Midbrain (tissue), 1 donor: Measurements from ENCODE around the gene NPR1.
"Not testable (repeated sequence)": the region's sequence is repeated elsewhere in the genome, so short reads cannot be mapped to it uniquely, and the experiment has no call there.

Source experiments
- DNase-seq: peaks from one replicate; lab custom pipeline; 2025; lab: John Stamatoyannopoulos, UW

Gene NPR1

DNA sequence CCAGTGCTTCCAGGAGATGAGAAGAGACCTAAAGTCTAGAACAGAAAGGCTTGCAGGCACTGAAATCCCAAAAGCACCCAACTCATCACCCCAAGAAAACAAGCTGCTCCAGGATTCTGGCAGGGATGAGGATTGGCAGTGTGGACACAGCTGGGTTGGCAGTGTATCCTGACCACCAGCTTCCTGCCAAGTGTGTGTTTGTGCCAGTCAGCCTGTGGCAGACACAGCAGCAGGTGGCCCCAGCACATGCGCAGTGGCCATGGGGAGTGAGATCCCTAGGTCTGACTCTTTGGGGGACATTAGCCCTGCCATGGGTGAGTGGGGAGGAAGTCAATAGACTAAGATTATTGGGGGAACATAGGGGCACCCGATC, 28.6 kb upstream of the NPR1 start:
- DNase-seq, result peak; percentile 80

DNA sequence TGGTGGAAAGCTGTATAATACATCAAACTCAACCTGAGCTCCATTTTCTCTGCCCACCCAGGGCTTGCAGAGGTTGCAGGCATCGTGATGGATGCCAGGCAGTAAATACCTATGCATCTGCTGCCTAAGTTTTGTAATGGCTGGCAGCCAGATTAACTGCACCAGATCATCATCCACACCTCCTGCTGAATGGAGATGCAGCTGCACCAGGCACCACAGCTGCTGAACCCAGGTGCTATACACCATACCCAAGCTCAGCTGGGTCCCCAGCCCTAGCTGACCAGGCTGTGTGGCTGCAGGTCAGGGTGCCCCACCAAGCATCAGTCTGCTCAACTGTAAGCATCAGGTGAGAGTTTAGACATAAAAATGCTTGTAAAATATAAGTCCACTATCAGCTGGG, 26.7 kb upstream of the NPR1 start:
- no peak for DNase-seq

DNA sequence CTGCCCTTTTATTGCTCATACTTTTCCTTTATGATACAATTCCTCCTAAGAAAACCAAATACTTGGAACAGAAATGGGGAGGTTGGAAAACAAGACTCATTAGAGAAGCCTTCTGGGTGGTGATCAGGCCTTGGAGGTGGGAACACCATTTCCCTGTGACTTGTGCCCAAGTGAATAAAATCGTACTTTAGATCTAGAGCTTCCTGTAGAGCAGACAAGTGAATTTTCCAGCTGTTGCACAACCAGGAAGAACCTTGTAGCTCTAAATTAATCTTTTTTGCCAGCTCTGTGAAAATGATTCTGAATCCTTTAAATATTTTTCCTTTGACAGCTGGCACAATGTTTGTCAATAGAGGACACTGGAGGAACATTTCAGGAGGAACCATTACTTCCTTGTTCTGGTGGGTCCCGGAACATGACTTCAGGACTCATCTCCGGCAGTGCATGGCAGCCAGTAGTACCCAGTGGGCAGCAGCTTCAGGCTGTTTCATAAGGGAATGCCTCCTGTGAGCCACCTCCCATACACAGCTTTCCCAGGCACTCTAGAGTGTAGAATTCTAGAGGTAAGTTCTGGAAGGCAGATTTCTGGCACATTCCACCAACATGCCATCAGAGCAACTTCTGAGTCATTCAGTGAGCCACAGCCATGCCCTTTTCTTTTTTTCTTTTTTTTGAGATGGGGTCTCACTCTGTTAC, 25.5 kb upstream of the NPR1 start:
- no peak for DNase-seq

DNA sequence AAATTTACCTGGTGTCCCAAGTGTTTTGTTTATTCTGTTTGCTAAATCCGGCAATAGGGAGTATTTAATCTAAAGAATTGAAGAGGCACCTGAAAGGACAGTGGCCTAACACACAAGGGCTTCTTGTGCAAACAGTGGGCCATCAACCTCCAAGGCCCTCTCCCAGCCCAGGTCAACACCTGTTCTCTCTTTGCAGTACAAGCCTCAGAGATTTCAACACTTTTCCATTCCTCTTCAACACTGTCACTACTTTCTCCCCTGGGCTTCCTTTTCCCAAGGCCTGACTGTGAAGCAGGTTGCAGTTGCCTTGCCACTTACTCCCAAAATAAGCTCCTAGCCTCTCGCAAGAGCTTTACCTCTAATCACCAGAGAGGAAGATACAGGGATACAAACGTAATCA, 23.2 kb upstream of the NPR1 start:
- no peak for DNase-seq

DNA sequence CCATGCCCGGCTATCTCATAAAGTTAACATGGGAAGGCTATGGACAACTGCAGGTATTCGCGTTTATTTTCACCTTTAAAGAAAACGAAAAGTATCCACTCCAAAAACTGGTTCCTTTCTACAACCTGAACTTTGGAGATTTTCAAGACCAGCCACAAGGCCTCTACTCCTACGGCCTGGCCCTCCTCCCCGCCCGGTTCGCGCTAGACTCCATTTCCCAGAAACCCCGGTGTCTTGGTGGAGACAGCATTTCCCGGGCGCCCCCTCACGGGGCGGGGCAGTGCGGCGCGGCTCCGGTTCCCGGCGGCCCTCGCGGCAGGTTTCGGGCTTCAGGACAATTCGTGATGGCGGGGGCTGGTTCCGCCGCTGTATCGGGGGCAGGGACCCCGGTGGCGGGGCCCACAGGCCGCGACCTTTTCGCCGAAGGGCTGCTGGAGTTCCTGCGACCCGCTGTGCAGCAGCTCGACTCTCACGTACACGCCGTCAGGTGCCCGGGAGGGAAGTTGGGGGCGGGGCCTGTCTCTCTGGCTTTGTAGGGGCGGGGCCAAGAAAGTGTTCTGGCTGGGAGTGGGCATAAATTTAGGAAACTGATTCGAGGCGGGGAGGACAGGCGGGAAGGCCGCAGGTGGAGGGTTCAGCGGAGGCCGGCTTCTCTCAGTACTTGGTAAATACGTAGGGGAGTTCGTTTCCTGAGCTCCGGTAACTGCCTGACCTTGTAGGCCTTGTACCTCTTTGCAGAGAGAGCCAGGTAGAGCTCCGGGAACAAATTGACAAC, 19.9 kb upstream of the NPR1 start, which contains the start of gene SNAPIN:
TSS of gene SNAPIN (plus strand) at position 304 of the 775 bp plus-strand sequence. CDS start at position 345, 41 bp downstream.
- peak; percentile 90 for DNase-seq

DNA sequence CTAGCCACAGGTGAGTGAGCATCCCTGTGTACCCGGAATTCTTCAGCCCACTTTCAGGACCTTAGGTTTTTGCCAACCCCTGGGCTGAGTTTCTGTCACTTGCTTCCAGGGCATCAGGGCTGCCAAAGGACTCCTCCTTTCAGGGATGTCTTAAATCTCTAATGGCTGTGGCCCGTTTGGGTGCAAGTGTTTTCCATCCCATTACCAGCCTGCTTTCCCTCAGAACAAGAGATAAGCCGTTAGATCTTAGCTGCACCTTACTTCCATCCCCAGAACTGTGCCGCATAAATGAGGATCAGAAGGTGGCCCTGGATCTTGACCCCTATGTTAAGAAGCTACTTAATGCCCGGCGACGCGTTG, 19.3 kb upstream of the NPR1 start:
- no peak for DNase-seq

DNA sequence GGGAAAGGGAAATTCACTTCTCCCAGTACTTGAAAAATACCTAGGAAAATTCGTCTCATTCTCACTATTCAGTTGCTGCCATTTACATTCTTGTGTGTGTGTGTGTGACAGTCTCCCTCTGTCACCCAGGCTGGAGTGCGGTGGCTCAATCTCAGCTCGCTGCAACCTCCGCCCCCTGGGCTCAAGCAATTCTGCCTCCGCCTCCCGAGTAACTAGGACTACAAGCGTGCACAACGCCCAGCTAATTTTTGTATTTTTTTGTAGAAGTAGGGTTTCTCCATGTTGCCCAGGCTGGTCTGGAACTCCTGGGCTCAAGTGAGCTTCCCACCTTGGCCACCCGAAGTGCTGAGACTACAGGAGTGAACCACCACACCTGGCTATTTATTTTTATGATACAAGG, 18.8 kb upstream of the NPR1 start:
- DNase-seq, result no peak

DNA sequence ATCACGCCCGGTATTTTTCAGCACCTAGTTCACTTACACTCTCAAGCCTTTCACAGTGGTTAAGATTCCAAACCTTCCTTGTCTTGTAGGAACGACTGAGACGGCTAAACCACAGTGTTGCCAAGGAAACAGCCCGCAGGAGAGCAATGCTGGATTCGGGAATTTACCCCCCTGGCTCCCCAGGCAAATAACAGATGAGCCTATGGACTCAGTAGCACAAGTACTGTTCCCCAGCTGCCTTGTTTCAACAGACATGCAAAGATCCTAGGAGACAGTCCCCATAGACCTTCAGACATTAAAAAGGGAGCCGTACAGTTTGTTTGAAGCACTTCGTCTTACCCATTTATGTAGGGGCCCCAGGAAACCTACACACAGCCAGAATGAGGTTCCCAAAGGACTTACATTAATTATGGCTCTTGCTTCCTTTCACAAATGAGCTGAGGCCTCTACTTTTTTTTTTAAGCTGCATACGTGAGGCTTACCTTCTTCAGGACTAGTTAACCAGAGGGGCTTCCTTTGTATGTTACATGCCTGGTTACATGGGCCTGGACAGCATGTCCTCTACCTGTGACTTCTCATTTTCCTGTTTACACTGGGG, 17.3 kb upstream of the NPR1 start:
- DNase-seq, result no peak

DNA sequence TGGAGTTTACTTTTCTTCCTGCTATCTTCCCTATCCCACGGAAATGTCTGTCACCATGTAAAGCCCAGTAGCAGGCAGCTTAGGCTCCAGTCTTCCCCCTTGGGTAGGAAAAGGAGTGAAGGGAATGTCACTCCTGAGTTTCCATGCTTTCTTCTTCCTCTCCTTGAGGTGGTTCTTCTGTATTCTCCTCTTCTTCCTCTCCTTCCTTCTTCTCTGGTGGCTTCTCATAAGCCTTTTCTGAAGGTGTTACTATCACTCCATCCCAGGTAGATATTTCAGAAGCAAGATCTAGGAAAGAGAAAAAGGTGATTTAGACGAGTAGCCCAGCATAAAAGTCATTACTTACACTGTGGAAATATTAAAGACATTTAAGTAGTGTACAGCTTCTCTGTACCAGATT, 16.2 kb upstream of the NPR1 start:
- no peak for DNase-seq

DNA sequence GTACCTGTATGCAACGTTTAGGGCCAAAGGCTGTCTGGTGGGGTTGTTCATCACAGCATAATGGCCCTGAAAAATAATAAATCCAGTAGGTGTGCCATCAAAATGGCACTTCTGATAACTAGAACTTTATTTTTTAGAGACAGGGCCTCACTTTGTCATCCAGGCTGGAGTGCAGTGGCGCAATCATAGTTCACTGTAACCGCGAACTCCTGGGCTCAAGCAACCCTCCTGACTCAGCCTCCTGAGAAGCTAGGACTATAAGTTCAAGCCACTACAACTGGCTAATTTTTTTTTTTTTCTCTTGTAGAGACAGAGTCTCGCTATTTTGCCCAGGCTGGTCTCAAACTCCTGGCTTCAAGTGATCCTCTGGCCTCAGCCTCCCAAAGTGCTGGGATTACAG, 15.3 kb upstream of the NPR1 start:
- no peak for DNase-seq

DNA sequence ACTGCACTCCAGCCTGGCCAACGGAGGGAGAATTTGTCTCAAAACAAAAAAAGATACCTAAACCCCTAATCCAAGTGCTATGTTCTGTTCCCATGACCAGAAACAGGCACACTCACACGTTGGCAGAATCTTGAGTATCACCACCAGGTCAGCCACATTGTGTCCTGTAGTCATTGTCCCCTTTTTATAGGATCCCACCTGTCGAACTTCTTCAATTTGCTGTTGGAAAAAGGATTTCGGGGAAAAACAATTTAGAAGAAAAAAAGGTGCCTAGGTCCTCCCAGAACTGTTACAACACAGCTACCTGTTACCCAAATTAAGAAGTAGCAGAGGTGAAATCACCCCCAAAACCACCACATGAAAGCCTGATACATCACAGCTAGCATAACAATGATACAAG, 11.0 kb upstream of the NPR1 start:
- no peak for DNase-seq

DNA sequence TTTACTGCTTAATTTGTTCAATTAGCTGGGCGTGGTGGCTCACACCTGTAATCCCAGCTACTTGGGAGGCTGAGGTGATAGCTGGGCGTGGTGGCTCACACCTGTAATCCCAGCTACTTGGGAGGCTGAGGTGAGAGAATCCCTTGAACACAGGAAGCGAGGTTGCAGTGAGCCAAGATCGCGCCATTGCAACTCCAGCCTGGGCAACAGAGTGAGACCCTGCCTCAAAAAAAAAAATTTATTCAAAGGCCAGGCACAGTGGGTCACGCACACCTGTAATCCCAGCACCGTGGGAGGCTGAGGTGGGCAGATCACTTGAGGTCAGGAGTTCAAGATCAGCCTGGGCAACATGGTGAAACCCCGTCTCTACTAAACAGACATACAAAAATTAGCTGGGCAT, 9.8 kb upstream of the NPR1 start:
- not testable (repeated sequence) for DNase-seq

DNA sequence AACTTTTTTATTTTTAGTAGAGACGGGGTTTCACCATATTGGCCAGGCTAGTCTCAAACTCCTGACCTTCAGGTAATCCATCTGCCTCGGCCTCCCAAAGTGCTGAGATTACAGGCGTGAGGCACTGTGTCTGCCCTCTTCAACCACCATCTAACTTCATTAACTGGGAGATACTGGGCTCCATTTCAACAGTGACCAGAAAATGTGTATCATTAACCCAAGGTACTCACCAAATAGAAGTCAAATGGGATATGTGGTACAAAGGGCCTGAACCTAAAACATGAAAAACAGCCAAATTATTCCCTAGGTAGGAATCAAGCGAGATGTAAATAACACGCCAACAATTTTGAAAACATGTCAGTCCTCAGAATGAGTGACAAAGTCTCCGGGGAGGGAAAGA, 8.9 kb upstream of the NPR1 start:
- no peak for DNase-seq

DNA sequence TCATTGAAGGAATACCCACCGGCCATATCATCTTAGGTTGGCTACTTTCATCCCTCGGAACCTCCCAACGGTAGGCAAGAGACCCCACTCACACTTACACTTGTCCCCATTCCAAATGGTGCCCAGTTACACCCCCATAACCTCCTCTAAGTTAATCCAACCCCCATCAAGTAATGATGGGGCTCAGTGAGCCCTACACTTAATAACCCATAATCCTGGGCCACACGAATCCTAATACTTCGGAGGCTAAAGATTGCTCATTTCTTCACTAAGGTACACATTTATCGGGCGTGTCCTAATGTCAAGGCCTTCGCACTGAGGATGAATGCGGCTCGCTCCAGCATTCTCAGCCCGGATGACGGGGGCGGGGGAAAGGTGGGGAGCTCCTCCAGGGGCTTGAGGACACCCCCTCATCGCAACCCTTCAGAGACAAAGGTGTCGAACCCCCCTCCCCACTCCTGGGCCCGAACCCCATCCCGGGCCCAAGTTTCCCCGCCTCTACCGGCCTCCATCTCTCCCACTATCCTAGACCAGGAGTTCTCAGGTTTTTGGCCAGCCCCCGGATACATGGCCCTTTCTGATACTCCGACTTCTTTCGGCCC, 8.1 kb upstream of the NPR1 start:
- no peak for DNase-seq

DNA sequence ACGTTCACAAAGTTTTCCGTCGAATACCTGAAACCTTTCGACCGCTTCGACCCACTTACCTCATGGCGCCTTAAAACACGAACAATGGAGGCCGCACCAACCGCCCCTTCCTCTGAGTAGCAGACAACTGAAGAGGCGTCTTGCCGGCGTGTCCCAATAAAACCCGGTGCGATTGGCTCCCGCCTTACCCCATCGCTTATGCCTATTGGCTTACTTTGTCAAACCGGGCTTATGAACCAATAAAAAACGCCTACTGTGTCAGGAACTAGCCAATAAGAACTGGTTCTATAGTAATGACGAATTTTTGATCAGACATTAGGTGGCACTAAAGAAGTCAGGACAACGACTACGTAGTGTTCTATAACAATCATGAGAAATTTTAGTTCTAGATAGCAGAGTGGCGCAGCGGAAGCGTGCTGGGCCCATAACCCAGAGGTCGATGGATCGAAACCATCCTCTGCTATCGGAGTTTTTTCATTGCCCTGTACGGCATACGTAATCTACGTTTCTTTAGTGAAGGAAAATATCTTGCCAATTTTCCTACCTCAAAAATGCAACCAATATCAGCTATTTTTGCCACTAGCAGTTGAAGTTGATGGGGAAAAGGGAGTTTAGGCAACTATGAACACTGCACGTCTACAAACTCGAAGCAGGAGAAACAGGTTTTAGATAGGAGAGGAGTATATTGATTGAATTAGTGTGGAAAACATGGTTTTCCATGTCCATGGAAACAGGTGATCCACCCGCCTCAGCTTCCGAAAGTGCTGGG, 7.4 kb upstream of the NPR1 start, which contains the start of gene ILF2:
TSS of gene ILF2 (minus strand) at position 135 of the 769 bp plus-strand sequence. CDS start at position 64, 71 bp downstream.
- peak; percentile 98 for DNase-seq

DNA sequence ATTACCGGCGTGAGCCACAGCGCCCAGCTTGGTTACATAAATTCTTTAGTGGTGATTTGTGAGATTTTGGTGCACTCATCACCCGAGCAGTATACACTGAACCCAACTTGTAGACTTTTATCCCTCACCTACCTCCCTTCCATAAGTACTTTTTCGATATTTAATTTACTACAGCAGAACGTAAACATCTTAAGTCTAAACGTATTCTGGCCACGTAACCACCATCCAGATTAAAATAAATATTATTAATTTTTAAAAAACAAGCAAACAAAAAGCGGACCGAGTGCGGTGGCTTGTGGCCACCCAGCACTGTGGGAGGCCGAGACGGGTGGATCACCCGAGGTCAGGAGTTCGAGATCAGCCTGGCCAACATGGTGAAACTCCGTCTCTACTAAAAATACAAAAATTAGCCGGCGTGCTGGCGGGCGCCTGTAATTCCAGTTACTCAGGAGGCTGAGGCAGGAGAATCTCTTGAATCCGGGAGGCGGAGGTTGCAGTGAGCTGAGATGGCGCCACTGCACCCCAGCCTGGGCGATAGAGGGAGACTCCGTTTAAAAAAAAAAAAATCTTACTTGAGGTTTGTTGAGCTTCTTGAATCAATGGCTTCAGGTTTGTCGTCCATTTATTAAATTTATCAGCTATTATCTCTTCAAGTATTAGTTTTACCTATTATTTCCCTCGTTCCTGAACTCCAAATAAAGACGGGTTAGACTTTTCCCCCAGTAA, 6.7 kb upstream of the NPR1 start:
- peak; percentile 64 for DNase-seq

DNA sequence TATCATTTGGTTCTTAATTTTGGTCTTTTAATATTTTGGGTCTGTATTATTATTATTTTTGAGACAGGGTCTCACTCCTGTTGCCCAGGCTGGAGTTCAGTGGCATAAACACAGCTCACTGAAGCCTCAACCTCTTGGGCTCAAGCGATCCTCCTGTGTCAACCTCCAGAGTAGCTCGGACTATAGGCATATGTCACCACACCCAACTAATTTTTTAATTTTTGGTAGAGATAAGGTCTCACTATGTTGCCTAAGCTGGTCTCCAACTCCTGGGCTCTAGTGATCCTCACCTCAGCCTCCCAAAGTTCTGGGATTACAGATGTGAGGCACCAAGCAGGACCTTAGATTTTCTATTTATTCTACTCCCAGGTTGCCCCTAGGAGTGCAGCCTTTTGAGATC, 5.0 kb upstream of the NPR1 start:
- DNase-seq, result no peak

DNA sequence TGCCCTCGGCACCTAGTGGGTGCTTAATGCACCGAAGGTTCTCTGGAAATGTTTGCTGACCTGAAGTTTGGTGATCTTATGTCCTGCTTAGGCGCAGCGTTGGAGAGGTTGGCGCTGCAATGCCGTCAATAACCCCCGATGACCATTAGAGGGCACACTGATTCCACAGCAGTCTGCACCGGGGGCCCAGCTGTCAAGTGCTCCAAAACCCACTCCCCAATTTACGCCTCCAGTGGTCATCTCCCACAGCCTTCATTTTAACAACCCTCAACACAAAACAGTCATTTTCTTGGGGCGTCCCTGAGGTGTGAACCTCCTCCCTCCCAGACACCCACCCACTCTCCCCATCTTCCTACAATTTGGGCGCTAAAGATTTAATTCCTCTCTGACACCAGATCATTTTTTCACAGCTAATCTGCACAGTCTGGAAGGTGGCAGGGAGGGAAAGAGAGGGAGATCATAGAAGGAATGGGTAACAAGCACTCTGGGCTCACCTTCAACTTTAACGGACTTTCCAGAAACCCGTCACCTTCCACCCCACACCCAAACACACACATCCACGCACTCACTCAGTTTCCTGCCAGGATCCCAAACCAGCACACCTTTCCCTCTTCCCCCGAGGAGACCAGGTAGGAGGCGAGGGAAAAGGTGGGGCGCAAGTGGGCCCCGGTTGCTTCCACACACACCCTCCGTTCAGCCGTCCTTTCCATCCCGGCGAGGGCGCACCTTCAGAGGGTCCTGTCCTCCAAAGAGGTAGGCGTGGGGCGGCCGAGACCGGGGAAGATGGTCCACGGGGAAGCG, 570 bp upstream of the NPR1 start:
- DNase-seq, result peak; percentile 34

DNA sequence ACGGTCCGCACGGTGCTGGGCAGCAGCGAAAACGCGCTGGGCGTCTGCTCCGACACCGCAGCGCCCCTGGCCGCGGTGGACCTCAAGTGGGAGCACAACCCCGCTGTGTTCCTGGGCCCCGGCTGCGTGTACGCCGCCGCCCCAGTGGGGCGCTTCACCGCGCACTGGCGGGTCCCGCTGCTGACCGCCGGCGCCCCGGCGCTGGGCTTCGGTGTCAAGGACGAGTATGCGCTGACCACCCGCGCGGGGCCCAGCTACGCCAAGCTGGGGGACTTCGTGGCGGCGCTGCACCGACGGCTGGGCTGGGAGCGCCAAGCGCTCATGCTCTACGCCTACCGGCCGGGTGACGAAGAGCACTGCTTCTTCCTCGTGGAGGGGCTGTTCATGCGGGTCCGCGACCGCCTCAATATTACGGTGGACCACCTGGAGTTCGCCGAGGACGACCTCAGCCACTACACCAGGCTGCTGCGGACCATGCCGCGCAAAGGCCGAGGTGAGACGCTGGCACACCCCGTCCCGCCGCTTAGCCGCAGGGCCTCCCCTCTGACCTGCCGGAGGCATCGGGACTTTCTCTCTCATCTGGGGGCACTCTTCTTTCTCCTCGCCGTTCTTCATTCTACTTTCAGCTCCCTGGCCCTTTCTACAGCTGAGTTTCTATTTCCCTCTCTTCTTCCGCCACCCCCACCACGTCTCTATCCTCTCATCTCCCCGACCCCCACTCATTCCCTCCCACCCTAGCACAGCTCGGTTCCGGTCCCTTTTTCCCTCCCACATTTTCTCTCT, 1.0 kb downstream of the NPR1 start:
- no peak for DNase-seq

DNA sequence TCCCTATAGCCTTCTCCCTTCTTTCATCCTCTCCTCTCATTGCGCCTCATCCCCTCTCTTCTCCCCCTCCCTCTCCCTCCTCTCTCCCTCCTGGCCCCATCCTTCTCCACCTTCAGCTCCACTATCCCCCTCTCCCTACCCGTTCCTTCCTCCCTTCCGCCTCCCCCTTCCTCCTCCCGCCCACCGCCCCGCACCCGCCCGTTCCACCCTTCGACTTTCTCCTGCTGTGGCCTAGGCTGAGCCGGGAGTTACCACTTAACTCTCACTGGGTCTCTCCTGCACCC, 1.6 kb downstream of the NPR1 start:
- DNase-seq, result no peak
